Inflammatory macrophage treated with lipopolysaccharide for 4 hours (primary cell): Measurements from ENCODE around the gene ERGIC2.
"Not testable (repeated sequence)": the region's sequence is repeated elsewhere in the genome, so short reads cannot be mapped to it uniquely, and the experiment has no call there.

Experiments used
- DNase-seq: peaks from one replicate; pipeline ENCODE4 v3.0.0-alpha.2; 2020

The ERGIC2 gene

GRCh38 chr12:29290475-29290874 is 90.5 kb downstream of the ERGIC2 start:
- not testable (repeated sequence) for DNase-seq

GRCh38 chr12:29288031-29288430 is 92.9 kb downstream of the ERGIC2 start:
- no peak for DNase-seq

GRCh38 chr12:29287622-29288021 is 93.3 kb downstream of the ERGIC2 start:
- no peak for DNase-seq
